HL-60 (cell line): ENCODE data around the gene MBNL1.

Experiments used
- DNase-seq, 2 experiments: peaks; one replicate each; pipeline ENCODE4 v3.0.0-alpha.2; 2010 to 2020; ENCODE audit warnings: low read depth in 1 of 2, low spot score in 1 of 2
- H3K27ac ChIP-seq: fragments of 250-450 bp; sonication (Bioruptor Pico); replicated peaks from 2 replicates; pipeline ENCODE4 v1.5.1; 2020; ENCODE audit warnings: mild to moderate bottlenecking, moderate library complexity
- H3K27me3 ChIP-seq: fragments of 250-450 bp; sonication (Bioruptor Pico); 2 replicates; pipeline ENCODE4 v1.5.1; 2021; ENCODE audit warnings: mild to moderate bottlenecking, moderate library complexity; ENCODE audit not compliant: insufficient read depth, poor library complexity, severe bottlenecking
- H3K4me3 ChIP-seq: replicated peaks from 2 replicates; pipeline ENCODE4 v1.5.1; 2011; ENCODE audit warnings: mild to moderate bottlenecking, control low read depth, low read length; ENCODE audit not compliant: insufficient read depth
- CTCF ChIP-seq: IDR thresholded peaks from one replicate; pipeline ENCODE4 v1.5.1; 2011; ENCODE audit warnings: low read length, control low read depth, inconsistent platforms; ENCODE audit not compliant: insufficient read depth
- GABPA ChIP-seq: IDR thresholded peaks from 2 replicates; pipeline ENCODE4 v1.6.1; 2012; ENCODE audit warnings: low read depth
- POLR2AphosphoS5 ChIP-seq: IDR thresholded peaks from 2 replicates; pipeline ENCODE4 v1.6.1; 2012; ENCODE audit warnings: low read depth
- REST ChIP-seq: IDR thresholded peaks from 2 replicates; pipeline ENCODE4 v1.6.1; 2012; ENCODE audit warnings: low read depth; ENCODE audit not compliant: insufficient replicate concordance
- SPI1 ChIP-seq: IDR thresholded peaks from 2 replicates; pipeline ENCODE4 v1.6.1; 2012; ENCODE audit warnings: low read depth, mild to moderate bottlenecking, borderline replicate concordance

The MBNL1 gene

GRCh38 chr3:152413240-152413639 lies 144.5 kb downstream of the MBNL1 start:
- no peak for TF ChIP-seq REST
- Histone ChIP-seq H3K4me3 (no peak overlapping the region), H3K27ac (no peak overlapping the region), H3K27me3 (no peaks in the 10 kb centered on the region)
- DNase-seq: no peak

GRCh38 chr3:152416808-152417580 lies 148.3 kb downstream of the MBNL1 start:
- no peaks in the 10 kb centered on the region for H3K27me3 ChIP-seq
- TF ChIP-seq GABPA (no peak), SPI1 (no peak), POLR2AphosphoS5 (no peak), CTCF (no peak), REST (no peak)
- H3K4me3 ChIP-seq: no peak overlapping the region
- DNase-seq: no peak
- no peak overlapping the region for H3K27ac ChIP-seq

- DNase-seq: no peak
- TF ChIP-seq CTCF (no peak), GABPA (no peak), POLR2AphosphoS5 (no peak), REST (no peak), SPI1 (no peak)
- Histone ChIP-seq H3K27me3 (no peaks in the 10 kb centered on the region), H3K27ac (no peak overlapping the region), H3K4me3 (no peak overlapping the region)
Observed at GRCh38 chr3:152419748-152420147, 151.0 kb downstream of the MBNL1 start.
